Measurements from ENCODE around the gene HHAT.

DNA sequence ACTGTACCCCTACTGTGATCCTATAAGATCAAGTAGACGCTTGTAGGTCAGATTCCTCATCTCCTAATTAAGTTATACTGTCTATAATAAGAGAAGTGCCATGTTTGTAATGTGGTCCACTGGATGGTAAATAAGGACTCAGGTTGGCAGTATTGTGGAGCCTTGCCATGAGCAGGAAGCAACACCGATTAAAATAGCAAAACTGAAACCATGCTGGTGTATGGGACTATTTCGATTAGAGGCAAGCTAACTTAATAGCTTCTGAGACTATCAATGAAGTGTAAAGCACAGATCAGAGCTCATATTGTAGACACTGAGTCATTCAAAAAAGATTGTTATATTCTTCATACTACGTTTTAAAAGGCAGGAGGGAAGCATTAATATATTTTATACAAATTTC lies 348.8 kb downstream of the HHAT start:
- no peak for TF ChIP-seq POLR2A (IDR thresholded peaks at IDR 0.05; ENCODE audit: extremely low read depth, insufficient read length)
- no peak for TF ChIP-seq CTCF (IDR thresholded peaks at IDR 0.05; ENCODE audit: low read depth, low read length)
- TF ChIP-seq, protein P1, sequence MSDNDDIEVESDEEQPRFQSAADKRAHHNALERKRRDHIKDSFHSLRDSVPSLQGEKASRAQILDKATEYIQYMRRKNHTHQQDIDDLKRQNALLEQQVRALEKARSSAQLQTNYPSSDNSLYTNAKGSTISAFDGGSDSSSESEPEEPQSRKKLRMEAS (IDR thresholded peaks at IDR 0.05; ENCODE audit: low read depth, low read length), result no peak
